Liver (tissue), 9 donors: Measurements from ENCODE around the gene DRD1. TPM values are rescaled to one million over a fixed set of nuclear protein-coding genes. Genes with fewer than 3 reads are reported as not detected.

Experiments
- DNase-seq: peaks from one replicate; pipeline ENCODE4 v3.0.0-alpha.2; 2017; ENCODE audit warnings: low spot score
- H3K27ac ChIP-seq, 2 donors: one replicate each; pipeline ENCODE4 v1.7.0; 2013; ENCODE audit warnings: inconsistent platforms in 2 of 2, low read length in 2 of 2, control low read depth in 1 of 2, low read depth in 1 of 2, mild to moderate bottlenecking in 1 of 2
- H3K27me3 ChIP-seq, 4 donors: one replicate each; pipeline versions ENCODE4 v1.6.1 to v1.7.0; 2013; ENCODE audit warnings: low read length in 3 of 4, inconsistent platforms in 1 of 4, mild to moderate bottlenecking in 1 of 4, moderate library complexity in 1 of 4; ENCODE audit not compliant: control insufficient read depth in 4 of 4, insufficient read depth in 4 of 4
- H3K36me3 ChIP-seq, 4 donors: one replicate each; pipeline versions ENCODE4 v1.6.1 to v1.7.0; 2013; ENCODE audit warnings: low read length in 3 of 4, mild to moderate bottlenecking in 3 of 4, low read depth in 1 of 4, moderate library complexity in 1 of 4; ENCODE audit not compliant: control insufficient read depth in 4 of 4, insufficient read depth in 3 of 4
- H3K4me1 ChIP-seq, 4 donors: one replicate each; pipeline versions ENCODE4 v1.6.1 to v1.7.0; 2013; ENCODE audit warnings: low read length in 3 of 4, mild to moderate bottlenecking in 3 of 4, moderate library complexity in 1 of 4; ENCODE audit not compliant: control insufficient read depth in 4 of 4, insufficient read depth in 4 of 4
- H3K4me3 ChIP-seq, 3 donors: one replicate each; pipeline versions ENCODE4 v1.6.1 to v1.7.0; 2013; ENCODE audit warnings: low read length in 3 of 3, control low read depth in 1 of 3, low read depth in 1 of 3, mild to moderate bottlenecking in 1 of 3
- H3K9ac ChIP-seq, 2 donors: one replicate each; pipeline ENCODE4 v1.7.0; 2013; ENCODE audit warnings: low read length in 2 of 2, mild to moderate bottlenecking in 2 of 2, moderate library complexity in 2 of 2, control low read depth in 1 of 2, low read depth in 1 of 2
- H3K9me3 ChIP-seq, 4 donors: one replicate each; pipeline versions ENCODE4 v1.6.1 to v1.7.0; 2013; ENCODE audit warnings: low read length in 3 of 4; ENCODE audit not compliant: control insufficient read depth in 4 of 4
- ATF3 ChIP-seq: IDR thresholded peaks from 2 replicates; pipeline ENCODE4 v1.6.1; 2016; ENCODE audit warnings: antibody characterized with exemption
- CTCF ChIP-seq: fragments of 150-350 bp; IDR thresholded peaks from 2 replicates; pipeline ENCODE4 v1.5.1; 2017; ENCODE audit warnings: improper control_type of control experiment, low read depth, low read length; ENCODE audit not compliant: missing input control
- EGR1 ChIP-seq, 2 donors: IDR thresholded peaks; 2 replicates each; pipeline ENCODE4 v1.6.1; 2016 to 2018; ENCODE audit warnings: antibody characterized with exemption in 2 of 2, low read depth in 2 of 2
- FOXA1 ChIP-seq: IDR thresholded peaks from 2 replicates; pipeline ENCODE4 v1.6.1; 2016; ENCODE audit warnings: antibody characterized with exemption
- FOXA2 ChIP-seq: IDR thresholded peaks from 2 replicates; pipeline ENCODE4 v1.6.1; 2016; ENCODE audit warnings: antibody characterized with exemption
- GABPA ChIP-seq, 2 donors: IDR thresholded peaks in 1 of 2; conservative IDR thresholded peaks in 1 of 2; 2 replicates each; pipeline ENCODE4 v1.6.1; 2016; ENCODE audit warnings: antibody characterized with exemption in 2 of 2, mild to moderate bottlenecking in 1 of 2, moderate library complexity in 1 of 2
- HNF4A ChIP-seq, 2 donors: conservative IDR thresholded peaks; 2 replicates each; pipeline ENCODE4 v1.6.1; 2016; ENCODE audit warnings: antibody characterized with exemption in 2 of 2, mild to moderate bottlenecking in 2 of 2
- JUND ChIP-seq, 2 donors: IDR thresholded peaks; 2 replicates each; pipeline ENCODE4 v1.6.1; 2016; ENCODE audit warnings: antibody characterized with exemption in 2 of 2
- MAX ChIP-seq: IDR thresholded peaks from 2 replicates; pipeline ENCODE4 v1.6.1; 2016; ENCODE audit warnings: antibody characterized with exemption
- NR2F2 ChIP-seq: IDR thresholded peaks from 2 replicates; pipeline ENCODE4 v1.6.1; 2016; ENCODE audit warnings: antibody characterized with exemption
- RAD21 ChIP-seq, 2 donors: IDR thresholded peaks; 2 replicates each; pipeline ENCODE4 v1.6.1; 2016; ENCODE audit warnings: antibody characterized with exemption in 2 of 2, mild to moderate bottlenecking in 2 of 2
- REST ChIP-seq: IDR thresholded peaks from 2 replicates; pipeline ENCODE4 v1.6.1; 2016; ENCODE audit warnings: antibody characterized with exemption, mild to moderate bottlenecking
- TAF1 ChIP-seq: conservative IDR thresholded peaks from 2 replicates; pipeline ENCODE4 v1.6.1; 2016; ENCODE audit warnings: antibody characterized with exemption, mild to moderate bottlenecking
- YY1 ChIP-seq: IDR thresholded peaks from 2 replicates; pipeline ENCODE4 v1.6.1; 2016; ENCODE audit warnings: antibody characterized with exemption, mild to moderate bottlenecking
- ZBTB33 ChIP-seq: IDR thresholded peaks from 2 replicates; pipeline ENCODE4 v1.6.1; 2016; ENCODE audit warnings: antibody characterized with exemption
- WGBS: extraction: QIAGEN DNeasy Blood & Tissue Kit; methylation state at CpG from one replicate; pipeline ENCODE4 v1.1.7; 2013; 5-methylcytosine and 5-hydroxymethylcytosine counted together
- polyA plus RNA-seq, 2 donors: library from polyadenylated mRNA; stranded (reverse) in 1 of 2; unstranded in 1 of 2; fragments of 200-250 nt in 1 of 2; fragments of >200 nt in 1 of 2; fragmentation: Nextera tagmentation in 1 of 2; extraction: Ambion mirVana in 1 of 2; gene quantifications; one replicate each; pipeline versions ENCODE4 v1.2.1 to v1.2.3, GENCODE V29; 2013 to 2015
- total RNA-seq, 2 donors: library from RNA; depleted of rRNA; stranded (reverse); fragments of >200 nt; gene quantifications; one replicate each; pipeline ENCODE4 v1.2.3, GENCODE V29; 2014
- donor health status: healthy.
- donor health status: healthy.
- donor health status: healthy.
- donor health status: healthy.
- donor health status: healthy.

Gene DRD1
- total and polyA plus RNA-seq, 4 donors, result 0.05 to 0.17 TPM; not detected in 2

- TF ChIP-seq FOXA1, result no peak
- TF ChIP-seq CTCF, result no peak
- no peak for TF ChIP-seq MAX
- TF ChIP-seq YY1, result no peak
- no peak for TF ChIP-seq ZBTB33
- TF ChIP-seq ATF3, result no peak
- TF ChIP-seq NR2F2, result no peak
- no peak for TF ChIP-seq EGR1 (IDR thresholded peaks at IDR 0.05; ENCODE audit: low read depth in 2 of 2)
- TF ChIP-seq GABPA (IDR thresholded peaks at IDR 0.05 in 1 of 2, conservative IDR thresholded peaks at IDR 0.05 in 1 of 2), result no peak
- no peak for TF ChIP-seq FOXA2
- Histone ChIP-seq H3K4me1 (peaks cover 0 to 3% (median 0%) of the 10 kb centered on the region in 4 donors), H3K9ac (no peak overlapping the region), H3K9me3 (no peaks in the 10 kb centered on the region), H3K4me3 (no peak overlapping the region), H3K36me3 (peaks cover 5 to 40% (median 25%) of the 10 kb centered on the region in 4 donors), H3K27me3 (no peaks in the 10 kb centered on the region), H3K27ac (no peak overlapping the region)
- 65% methylated on average over 7 of the region's 7 CpGs for WGBS
- no peak for DNase-seq
Observed at GRCh38 chr5:175493260-175493659, 49.3 kb upstream of the DRD1 start.

GRCh38 chr5:175491223-175491622 is 47.2 kb upstream of the DRD1 start:
- no peak for TF ChIP-seq FOXA1
- Histone ChIP-seq H3K9me3 (no peaks in the 10 kb centered on the region), H3K4me1 (peaks cover 0 to 3% (median 0%) of the 10 kb centered on the region in 4 donors), H3K27me3 (no peaks in the 10 kb centered on the region), H3K27ac (no peak overlapping the region), H3K36me3 (peaks cover 3 to 40% (median 22%) of the 10 kb centered on the region in 4 donors), H3K9ac (no peak overlapping the region), H3K4me3 (no peak overlapping the region)
- 79% methylated on average over 6 of the region's 6 CpGs for WGBS
- DNase-seq, result no peak

GRCh38 chr5:175489693-175490443 is 45.9 kb upstream of the DRD1 start:
- DNase-seq, result no peak
- no peaks in the 10 kb centered on the region for H3K27me3 ChIP-seq
- H3K36me3 ChIP-seq, result peaks cover 5 to 38% (median 23%) of the 10 kb centered on the region in 4 donors
- no peak overlapping the region for H3K9ac ChIP-seq
- H3K9me3 ChIP-seq, result no peaks in the 10 kb centered on the region
- no peak overlapping the region for H3K27ac ChIP-seq
- WGBS, result 73% methylated on average over 6 of the region's 6 CpGs
- H3K4me3 ChIP-seq, result no peak overlapping the region
- peaks cover 0 to 6% (median 2%) of the 10 kb centered on the region in 4 donors for H3K4me1 ChIP-seq
- TF ChIP-seq GABPA (IDR thresholded peaks at IDR 0.05 in 1 of 2, conservative IDR thresholded peaks at IDR 0.05 in 1 of 2), result no peak
- TF ChIP-seq NR2F2, result no peak
- TF ChIP-seq TAF1, result no peak
- no peak for TF ChIP-seq HNF4A (conservative IDR thresholded peaks at IDR 0.05)
- TF ChIP-seq JUND (IDR thresholded peaks at IDR 0.05), result no peak
- no peak for TF ChIP-seq RAD21 (IDR thresholded peaks at IDR 0.05)
- no peak for TF ChIP-seq FOXA1
- no peak for TF ChIP-seq REST
- no peak for TF ChIP-seq CTCF
- TF ChIP-seq ATF3, result no peak
- TF ChIP-seq EGR1 (IDR thresholded peaks at IDR 0.05; ENCODE audit: low read depth in 2 of 2), result no peak
